Measurements from ENCODE around the gene NGF.

The NGF gene

GRCh38 chr1:115324649-115325420, 13.2 kb downstream of the NGF start:
- TF ChIP-seq CTCF (IDR thresholded peaks at IDR 0.05; ENCODE audit: extremely low read depth, missing control alignments) = no peak
- no peak for DNase-seq (ENCODE audit: low spot score)

- DNase-seq (ENCODE audit: low spot score) = no peak
- TF ChIP-seq CTCF (IDR thresholded peaks at IDR 0.05; ENCODE audit: extremely low read depth, missing control alignments) = no peak
Measured at GRCh38 chr1:115323366-115324004, 14.6 kb downstream of the NGF start.

GRCh38 chr1:115322631-115323030, 15.4 kb downstream of the NGF start:
- DNase-seq (ENCODE audit: low spot score) = no peak
- TF ChIP-seq CTCF (IDR thresholded peaks at IDR 0.05; ENCODE audit: extremely low read depth, missing control alignments) = no peak

GRCh38 chr1:115320377-115320776, 17.7 kb downstream of the NGF start:
- DNase-seq (ENCODE audit: low spot score) = no peak
- TF ChIP-seq CTCF (IDR thresholded peaks at IDR 0.05; ENCODE audit: extremely low read depth, missing control alignments) = no peak

GRCh38 chr1:115319706-115320105, 18.3 kb downstream of the NGF start:
- TF ChIP-seq CTCF (IDR thresholded peaks at IDR 0.05; ENCODE audit: extremely low read depth, missing control alignments) = no peak
- no peak for DNase-seq (ENCODE audit: low spot score)

- DNase-seq (ENCODE audit: low spot score) = no peak
- no peak for TF ChIP-seq CTCF (IDR thresholded peaks at IDR 0.05; ENCODE audit: extremely low read depth, missing control alignments)
Measured at GRCh38 chr1:115317101-115318012, 20.7 kb downstream of the NGF start.
